PC-3 (cell line): Measurements from ENCODE around the gene CBFA2T3.

Experiments used
- EZH2 ChIP-seq: fragments of 300-600 bp; sonication (generic); IDR thresholded peaks from one replicate; pipeline ENCODE4 v1.6.1; 2017; ENCODE audit warnings: antibody characterized with exemption, mild to moderate bottlenecking, low read length; ENCODE audit not compliant: unreplicated experiment
- EZH2phosphoT487 ChIP-seq: fragments of 300-600 bp; sonication (generic); IDR thresholded peaks from 2 replicates; pipeline ENCODE4 v1.6.1; 2018; ENCODE audit warnings: mild to moderate bottlenecking, antibody characterized with exemption, low read length, borderline replicate concordance
- TF ChIP-seq, protein P1 (sequence below): fragments of 300-600 bp; sonication (generic); conservative IDR thresholded peaks from 2 replicates; pipeline ENCODE4 v1.5.1; 2017; ENCODE audit warnings: antibody characterized with exemption, low read depth, mild to moderate bottlenecking, low read length

DNA sequence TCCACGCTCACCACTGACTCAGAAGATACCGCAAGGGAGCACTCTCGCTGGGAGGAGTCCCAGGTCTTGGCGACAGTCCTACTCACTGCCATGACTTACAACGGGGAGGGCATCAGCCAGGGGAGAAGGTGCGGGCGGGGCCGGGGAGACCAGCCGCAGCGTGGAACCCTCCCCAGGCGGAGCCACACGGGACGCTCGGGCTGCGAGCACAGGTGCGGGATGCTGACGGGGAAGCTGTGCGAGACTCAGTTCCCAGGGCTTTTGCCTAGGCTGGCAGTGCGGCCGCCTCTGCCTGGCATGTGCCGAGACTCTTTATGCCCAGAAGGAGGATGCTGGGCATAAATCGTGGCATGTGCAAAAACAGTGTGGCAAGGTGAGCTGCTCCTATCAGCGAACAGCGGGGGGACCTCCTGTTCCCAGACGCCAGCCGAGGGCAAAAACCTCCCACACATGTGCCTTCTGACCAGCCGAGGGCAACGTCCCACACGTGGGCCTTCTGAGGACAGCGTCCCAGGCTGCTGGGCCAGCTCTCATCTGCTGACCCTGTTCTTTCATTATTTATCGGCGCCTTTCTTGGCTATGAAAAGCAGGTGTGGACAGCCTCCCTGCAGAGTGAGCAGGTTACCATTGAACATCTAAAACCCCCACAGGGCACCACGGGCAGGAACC, 126.3 kb downstream of the CBFA2T3 start:
- TF ChIP-seq, protein P1, sequence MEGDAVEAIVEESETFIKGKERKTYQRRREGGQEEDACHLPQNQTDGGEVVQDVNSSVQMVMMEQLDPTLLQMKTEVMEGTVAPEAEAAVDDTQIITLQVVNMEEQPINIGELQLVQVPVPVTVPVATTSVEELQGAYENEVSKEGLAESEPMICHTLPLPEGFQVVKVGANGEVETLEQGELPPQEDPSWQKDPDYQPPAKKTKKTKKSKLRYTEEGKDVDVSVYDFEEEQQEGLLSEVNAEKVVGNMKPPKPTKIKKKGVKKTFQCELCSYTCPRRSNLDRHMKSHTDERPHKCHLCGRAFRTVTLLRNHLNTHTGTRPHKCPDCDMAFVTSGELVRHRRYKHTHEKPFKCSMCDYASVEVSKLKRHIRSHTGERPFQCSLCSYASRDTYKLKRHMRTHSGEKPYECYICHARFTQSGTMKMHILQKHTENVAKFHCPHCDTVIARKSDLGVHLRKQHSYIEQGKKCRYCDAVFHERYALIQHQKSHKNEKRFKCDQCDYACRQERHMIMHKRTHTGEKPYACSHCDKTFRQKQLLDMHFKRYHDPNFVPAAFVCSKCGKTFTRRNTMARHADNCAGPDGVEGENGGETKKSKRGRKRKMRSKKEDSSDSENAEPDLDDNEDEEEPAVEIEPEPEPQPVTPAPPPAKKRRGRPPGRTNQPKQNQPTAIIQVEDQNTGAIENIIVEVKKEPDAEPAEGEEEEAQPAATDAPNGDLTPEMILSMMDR = no peak
- TF ChIP-seq EZH2phosphoT487 (no peak), EZH2 (no peak)
